Spinal cord (tissue), 10 donors: ENCODE data around the gene OR5H15. TPM values are rescaled to one million over a fixed set of nuclear protein-coding genes. Genes with fewer than 3 reads are reported as not detected.
"Not testable (repeated sequence)": the region's sequence is repeated elsewhere in the genome, so short reads cannot be mapped to it uniquely, and the experiment has no call there.

ENCODE experiments used
- DNase-seq, 6 donors: peaks; one replicate each; pipeline versions ENCODE4 v3.0.0 to v3.0.0-alpha.2; 2013 to 2015; ENCODE audit warnings: low spot score in 6 of 6, low read depth in 4 of 6
- H3K27ac ChIP-seq: one replicate; pipeline ENCODE4 v1.5.1; 2013; ENCODE audit warnings: low read depth, low read length, control low read depth
- H3K27me3 ChIP-seq: one replicate; pipeline ENCODE4 v1.6.1; 2013; ENCODE audit warnings: low read length; ENCODE audit not compliant: control insufficient read depth, insufficient read depth
- H3K36me3 ChIP-seq: one replicate; pipeline ENCODE4 v1.6.1; 2013; ENCODE audit warnings: low read length; ENCODE audit not compliant: control insufficient read depth, insufficient read depth
- H3K4me1 ChIP-seq: one replicate; pipeline ENCODE4 v1.6.1; 2013; ENCODE audit warnings: low read length; ENCODE audit not compliant: control insufficient read depth, insufficient read depth
- H3K4me3 ChIP-seq: one replicate; pipeline ENCODE4 v1.5.1; 2013; ENCODE audit warnings: low read depth, low read length, control low read depth
- H3K9me3 ChIP-seq: one replicate; pipeline ENCODE4 v1.6.1; 2013; ENCODE audit warnings: low read length; ENCODE audit not compliant: control insufficient read depth, insufficient read depth
- WGBS: methylation state at CpG from one replicate; pipeline ENCODE4 v1.1.5; 2013; ENCODE audit warnings: missing lambda C conversion rate; ENCODE audit not compliant: insufficient coverage; 5-methylcytosine and 5-hydroxymethylcytosine counted together
- polyA plus RNA-seq, 2 donors: library from polyadenylated mRNA; unstranded; fragments of 120-200 nt; gene quantifications; one replicate each; pipeline ENCODE4 v1.2.1, GENCODE V29; 2013; ENCODE audit not compliant: insufficient read length in 2 of 2
- total RNA-seq, 2 donors: library from RNA; depleted of rRNA in 1 of 2; stranded (reverse); fragments of 120-200 nt in 1 of 2; fragments of >200 nt in 1 of 2; gene quantifications; one replicate each; pipeline versions ENCODE4 v1.2.3 to v1.2.4, GENCODE V29; 2013 to 2014
- donor health status: healthy.

Gene OR5H15
- total and polyA plus RNA-seq, 4 donors: not detected

GRCh38 chr3:98172621-98173020 lies 6.1 kb downstream of the OR5H15 start:
- no peaks in the 10 kb centered on the region for H3K36me3 ChIP-seq
- no peak overlapping the region for H3K27ac ChIP-seq
- no peak overlapping the region for H3K4me3 ChIP-seq
- no CpG with 5 or more reads among the region's 7 CpGs for WGBS
- no peaks in the 10 kb centered on the region for H3K4me1 ChIP-seq
- no peak for DNase-seq
- no peaks in the 10 kb centered on the region for H3K27me3 ChIP-seq
- H3K9me3 ChIP-seq: no peaks in the 10 kb centered on the region

- DNase-seq: no peak
- Histone ChIP-seq H3K27me3 (no peaks in the 10 kb centered on the region), H3K4me3 (no peak overlapping the region), H3K4me1 (no peaks in the 10 kb centered on the region), H3K9me3 (no peaks in the 10 kb centered on the region), H3K27ac (no peak overlapping the region), H3K36me3 (no peaks in the 10 kb centered on the region)
- no CpG with 5 or more reads among the region's 3 CpGs for WGBS
These were observed 13.9 kb downstream of the OR5H15 start for GRCh38 chr3:98180319-98180890.

GRCh38 chr3:98182196-98182595 lies 15.7 kb downstream of the OR5H15 start:
- Histone ChIP-seq H3K27me3 (no peaks in the 10 kb centered on the region), H3K4me3 (no peak overlapping the region), H3K9me3 (no peaks in the 10 kb centered on the region), H3K27ac (no peak overlapping the region), H3K36me3 (no peaks in the 10 kb centered on the region), H3K4me1 (no peaks in the 10 kb centered on the region)
- DNase-seq: no peak

- Histone ChIP-seq H3K4me1 (no peaks in the 10 kb centered on the region), H3K36me3 (no peaks in the 10 kb centered on the region), H3K27ac (no peak overlapping the region), H3K9me3 (no peaks in the 10 kb centered on the region), H3K27me3 (no peaks in the 10 kb centered on the region), H3K4me3 (no peak overlapping the region)
- no peak for DNase-seq
These were observed 18.7 kb downstream of the OR5H15 start for GRCh38 chr3:98185180-98185579.

GRCh38 chr3:98188545-98188944 lies 22.0 kb downstream of the OR5H15 start:
- Histone ChIP-seq H3K36me3 (no peaks in the 10 kb centered on the region), H3K9me3 (no peaks in the 10 kb centered on the region), H3K27me3 (no peaks in the 10 kb centered on the region), H3K4me3 (no peak overlapping the region), H3K4me1 (no peaks in the 10 kb centered on the region), H3K27ac (no peak overlapping the region)
- DNase-seq: peak in 2 of 6 donors; percentile 1 to 6
- WGBS: 29% methylated on average over 2 of the region's 3 CpGs

- not testable (repeated sequence) for H3K4me3 ChIP-seq, H3K4me1 ChIP-seq, H3K27me3 ChIP-seq, DNase-seq, H3K36me3 ChIP-seq, H3K27ac ChIP-seq, H3K9me3 ChIP-seq
These were observed 24.4 kb downstream of the OR5H15 start for GRCh38 chr3:98190911-98191310.

GRCh38 chr3:98196293-98196692 lies 29.8 kb downstream of the OR5H15 start:
- not testable (repeated sequence) for H3K9me3 ChIP-seq, H3K27me3 ChIP-seq, H3K27ac ChIP-seq, H3K4me3 ChIP-seq, DNase-seq, H3K4me1 ChIP-seq, H3K36me3 ChIP-seq
- no CpG with 5 or more reads among the region's 2 CpGs for WGBS

GRCh38 chr3:98199020-98199419 lies 32.5 kb downstream of the OR5H15 start:
- Histone ChIP-seq H3K27me3 (no peaks in the 10 kb centered on the region), H3K4me1 (no peaks in the 10 kb centered on the region), H3K4me3 (no peak overlapping the region), H3K36me3 (no peaks in the 10 kb centered on the region), H3K9me3 (no peaks in the 10 kb centered on the region), H3K27ac (no peak overlapping the region)
- WGBS: 75% methylated on average over 1 of the region's 1 CpG
- no peak for DNase-seq

GRCh38 chr3:98209244-98209643 lies 42.7 kb downstream of the OR5H15 start:
- DNase-seq: no peak
- no CpG with 5 or more reads among the region's 2 CpGs for WGBS
- Histone ChIP-seq H3K27ac (no peak overlapping the region), H3K27me3 (no peaks in the 10 kb centered on the region), H3K4me1 (no peaks in the 10 kb centered on the region), H3K9me3 (no peaks in the 10 kb centered on the region), H3K36me3 (no peaks in the 10 kb centered on the region), H3K4me3 (no peak overlapping the region)

GRCh38 chr3:98213276-98213675 lies 46.8 kb downstream of the OR5H15 start:
- Histone ChIP-seq H3K9me3 (no peaks in the 10 kb centered on the region), H3K4me3 (no peak overlapping the region), H3K27me3 (no peaks in the 10 kb centered on the region), H3K4me1 (no peaks in the 10 kb centered on the region), H3K36me3 (no peaks in the 10 kb centered on the region), H3K27ac (no peak overlapping the region)
- 56% methylated on average over 6 of the region's 7 CpGs for WGBS
- DNase-seq: no peak
